Measurements from ENCODE around the gene SPOPL.

SPOPL gene

DNA sequence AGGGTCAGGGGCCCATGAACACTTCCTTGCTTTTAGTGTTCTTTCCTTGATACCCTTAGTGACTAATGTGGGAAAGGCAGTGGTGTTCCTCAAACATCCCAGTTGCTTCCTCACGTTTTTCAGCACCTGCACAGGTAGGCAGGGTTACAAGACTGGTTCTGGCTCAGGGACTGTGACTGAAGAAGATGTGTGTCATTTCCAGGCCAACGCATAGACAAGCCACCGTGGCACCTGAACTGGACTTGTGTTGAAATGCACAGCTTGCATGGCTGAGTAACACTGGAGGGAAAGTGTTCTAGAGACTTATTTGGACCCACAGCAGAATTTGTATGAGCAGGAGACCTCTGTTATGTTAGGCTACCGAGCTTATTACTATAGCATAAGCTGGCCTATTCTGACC, 107.9 kb downstream of the SPOPL start:
- no peak for DNase-seq

DNA sequence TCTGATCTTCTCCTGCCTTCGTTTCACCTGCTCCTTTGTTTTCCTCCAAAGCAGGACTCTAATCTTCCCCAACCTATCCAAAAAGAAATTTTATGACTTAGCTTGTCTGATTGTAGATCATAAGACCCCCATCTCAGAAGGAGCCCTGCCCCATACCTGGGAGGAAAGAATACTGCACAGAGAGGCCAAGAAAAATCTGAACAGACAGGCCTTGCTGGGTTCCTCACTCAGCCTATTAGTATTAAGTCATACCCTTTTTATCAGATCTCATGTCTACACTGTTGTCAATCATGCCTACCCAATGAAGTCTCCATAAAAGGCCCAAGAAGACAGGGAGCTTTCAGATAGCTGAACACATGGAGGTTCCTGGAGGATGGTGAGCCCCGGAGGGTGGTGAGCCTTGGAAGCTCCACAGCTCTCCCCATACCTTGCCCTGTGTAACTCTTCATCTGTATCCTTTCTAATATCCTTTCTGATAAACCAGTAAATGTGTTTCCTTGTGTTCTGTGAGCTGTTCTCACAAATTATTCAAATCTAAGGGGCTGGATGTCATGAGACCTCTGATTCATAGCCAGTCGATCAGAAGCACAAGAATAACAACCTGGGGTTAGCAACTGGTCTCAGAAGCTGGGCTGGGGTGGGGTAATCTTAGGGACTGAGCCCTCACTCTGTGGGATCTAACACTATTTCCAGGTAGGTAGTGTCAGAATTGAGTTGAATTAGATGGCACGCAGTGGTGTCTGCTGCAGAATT, 108.8 kb downstream of the SPOPL start:
- no peak for DNase-seq

DNA sequence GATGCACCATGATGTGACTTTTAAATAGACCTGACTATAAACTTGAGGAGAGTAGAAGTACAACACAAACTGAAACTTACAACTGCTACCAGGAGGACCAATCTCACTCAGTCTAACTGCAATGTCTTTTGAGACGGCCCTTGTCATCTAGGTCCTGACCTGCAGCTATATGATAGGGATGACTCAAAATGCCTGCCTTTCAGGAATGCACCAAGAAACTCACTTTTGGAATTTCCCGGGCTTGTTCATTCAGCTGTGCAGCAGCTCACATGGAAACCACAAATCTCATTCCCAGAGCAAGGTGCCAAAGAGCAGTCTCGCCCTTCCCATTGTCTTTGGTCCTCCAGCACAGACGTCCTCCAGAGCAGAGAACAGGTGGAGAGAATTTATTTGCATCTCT, 113.7 kb downstream of the SPOPL start:
- no peak for DNase-seq

DNA sequence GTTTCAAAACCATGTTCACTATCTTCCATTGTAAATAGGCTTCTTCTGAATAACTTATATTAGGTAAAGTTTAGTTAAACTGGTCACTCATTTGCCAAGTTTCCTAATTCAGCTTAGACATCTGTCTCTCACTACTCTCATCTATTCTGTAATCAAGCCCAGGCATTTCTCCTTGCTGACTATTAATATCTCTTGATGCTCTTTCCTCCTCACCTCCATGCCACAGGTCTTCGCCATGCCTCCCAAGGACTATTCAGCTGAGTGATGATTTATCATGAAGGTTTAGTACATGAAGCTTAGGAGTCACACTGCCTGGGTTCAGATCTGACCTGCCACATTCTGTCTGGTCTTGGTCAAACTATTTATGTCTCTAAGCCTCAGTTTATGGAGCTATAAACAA, 115.5 kb downstream of the SPOPL start:
- no peak for DNase-seq

DNA sequence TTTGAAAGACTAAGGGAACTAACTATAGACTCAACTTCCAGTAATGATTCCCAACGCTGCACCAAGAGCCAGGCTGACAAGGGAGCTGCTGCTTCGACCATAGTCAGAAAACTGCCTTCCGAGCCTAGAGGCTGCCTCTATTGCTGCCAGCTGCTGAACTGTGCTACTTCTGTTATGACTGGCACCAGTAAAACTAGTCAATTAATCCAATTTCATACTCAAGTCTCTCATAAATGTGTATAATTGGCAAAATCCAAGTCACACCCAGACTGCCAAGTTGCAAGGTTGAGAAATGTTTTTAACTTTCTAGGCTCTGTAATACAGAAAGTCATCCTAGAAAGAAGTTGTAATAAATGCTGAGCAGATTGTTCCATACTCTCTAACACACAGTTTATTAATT, 117.4 kb downstream of the SPOPL start:
- DNase-seq: no peak

DNA sequence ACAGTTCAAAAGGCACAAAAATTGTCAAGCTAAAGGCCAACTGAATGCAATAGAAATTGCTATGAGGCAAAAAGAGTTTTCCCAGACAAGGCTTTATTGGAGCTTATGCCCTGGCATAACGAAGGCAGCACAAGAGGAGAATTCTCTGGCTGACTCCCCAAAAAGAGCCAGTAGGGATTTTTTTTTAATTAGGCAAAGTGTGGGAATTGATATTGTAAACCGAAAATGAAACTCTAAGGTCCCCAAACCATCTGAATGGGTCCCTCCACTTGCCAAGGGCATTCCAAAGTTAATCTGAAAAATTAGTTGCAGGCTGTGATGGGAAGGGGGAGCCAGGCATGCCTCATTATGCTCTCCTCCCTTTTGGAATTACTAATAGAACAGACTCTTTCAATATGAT, 118.9 kb downstream of the SPOPL start:
- DNase-seq: no peak

DNA sequence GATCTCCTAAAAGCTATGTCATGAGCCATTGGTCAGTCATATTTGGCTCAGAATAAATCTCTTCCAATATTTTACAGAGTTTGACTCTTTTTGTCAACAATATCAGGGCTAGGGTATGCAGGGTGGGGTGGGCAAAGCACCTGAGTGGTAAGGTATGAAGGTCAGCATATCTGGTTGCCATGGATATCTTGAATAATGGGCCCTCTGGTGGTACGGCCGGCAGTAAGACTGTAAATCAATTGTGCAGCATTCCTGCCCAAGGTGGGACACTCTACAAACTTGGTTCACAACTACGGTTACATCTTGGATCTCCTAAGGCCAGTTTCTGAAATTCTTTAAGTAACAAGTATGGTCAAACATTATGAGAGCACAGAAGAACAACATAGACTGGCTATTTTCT, 119.6 kb downstream of the SPOPL start:
- no peak for DNase-seq

DNA sequence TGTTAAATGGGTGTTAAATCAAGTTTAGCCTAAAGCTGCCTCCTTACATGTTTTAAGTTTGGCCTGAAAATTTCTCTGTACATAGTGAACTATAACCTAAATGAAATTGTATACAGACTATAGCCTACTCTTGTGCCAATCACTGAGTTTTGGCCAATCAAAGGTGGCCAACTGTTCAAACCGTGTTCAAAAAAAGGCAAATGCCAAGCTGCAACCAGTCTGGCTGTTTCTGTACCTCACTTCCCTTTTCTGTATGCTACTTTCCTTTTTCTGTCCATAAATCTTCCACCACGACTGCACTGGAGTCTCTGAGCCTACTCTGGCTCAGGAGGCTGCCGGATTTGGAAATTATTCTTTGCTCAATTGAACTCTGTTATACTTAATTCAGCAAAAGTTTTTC, 121.0 kb downstream of the SPOPL start:
- DNase-seq: no peak
